WTC11 (cell line): ENCODE measurements around the gene GIMAP8. TPM values are rescaled to one million over a fixed set of nuclear protein-coding genes. Genes with fewer than 3 reads are reported as not detected.

ENCODE experiments used
- ATAC-seq: fragments of 200-7000 bp; cut with Tn5 transposase; 2 replicates; pipeline ENCODE4 v1.10.0; 2021; ENCODE audit warnings: mild to moderate bottlenecking, moderate library complexity
- CTCF ChIA-PET: fragments of 300-600 bp; sonication (Branson Sonifier 250); formaldehyde crosslinking; loops from one replicate; lab custom pipeline; 2021; ENCODE audit warnings: antibody characterized with exemption; lab: Charles Lee
- POLR2A ChIA-PET: fragments of 350-600 bp; sonication (Branson Sonifier 250); formaldehyde crosslinking; loops from one replicate; lab custom pipeline; 2021; ENCODE audit warnings: antibody characterized with exemption; lab: Charles Lee
- DNase-seq: peaks from one replicate; pipeline ENCODE4 v3.0.0; 2021; ENCODE audit warnings: low spot score
- H3K27ac Mint-ChIP-seq: 2 replicates; pipeline ENCODE4 v1.8.0; 2021; ENCODE audit warnings: mixed read lengths
- H3K27me3 Mint-ChIP-seq: 2 replicates; pipeline ENCODE4 v1.8.0; 2021; ENCODE audit warnings: low read depth, mild to moderate bottlenecking, moderate library complexity, mixed read lengths
- H3K36me3 Mint-ChIP-seq: 2 replicates; pipeline ENCODE4 v1.8.0; 2021; ENCODE audit warnings: mixed read lengths
- H3K4me1 Mint-ChIP-seq: 2 replicates; pipeline ENCODE4 v1.8.0; 2022; ENCODE audit warnings: mixed read lengths
- H3K4me3 Mint-ChIP-seq: 2 replicates; pipeline ENCODE4 v1.8.0; 2021; ENCODE audit warnings: mild to moderate bottlenecking, moderate library complexity, mixed read lengths
- H3K9me3 Mint-ChIP-seq: 2 replicates; pipeline ENCODE4 v1.8.0; 2021; ENCODE audit warnings: mixed read lengths
- ETV6 ChIP-seq: sonication (generic); formaldehyde crosslinking; IDR thresholded peaks from 2 replicates; pipeline ENCODE4 v1.8.1; 2022; ENCODE audit warnings: mild to moderate bottlenecking, missing genetic modification reagents
- GTF2I ChIP-seq: fragments of 250-450 bp; sonication (Bioruptor Pico); conservative IDR thresholded peaks from 2 replicates; pipeline ENCODE4 v1.4.0; 2021; ENCODE audit warnings: mild to moderate bottlenecking
- JAZF1 ChIP-seq: fragments of 250-450 bp; sonication (Bioruptor Pico); IDR thresholded peaks from 2 replicates; pipeline ENCODE4 v1.9.0; 2021; ENCODE audit warnings: moderate library complexity, mild to moderate bottlenecking, inconsistent platforms
- MYBL2 ChIP-seq: sonication (generic); formaldehyde crosslinking; IDR thresholded peaks from 2 replicates; pipeline ENCODE4 v1.8.1; 2023; ENCODE audit warnings: mild to moderate bottlenecking, moderate library complexity, missing genetic modification reagents
- NFYB ChIP-seq: sonication (generic); formaldehyde crosslinking; conservative IDR thresholded peaks from 2 replicates; pipeline ENCODE4 v1.8.0; 2022; ENCODE audit warnings: low read depth, missing genetic modification reagents
- NR3C1 ChIP-seq: sonication (generic); formaldehyde crosslinking; conservative IDR thresholded peaks from 2 replicates; pipeline ENCODE4 v1.8.1; 2023; ENCODE audit warnings: low read depth, mild to moderate bottlenecking, missing genetic modification reagents
- OVOL2 ChIP-seq: fragments of 250-450 bp; sonication (Bioruptor Pico); IDR thresholded peaks from 2 replicates; pipeline ENCODE4 v1.9.0; 2021; ENCODE audit warnings: mild to moderate bottlenecking, borderline replicate concordance
- PRRX2 ChIP-seq: fragments of 250-450 bp; sonication (Bioruptor Pico); IDR thresholded peaks from 2 replicates; pipeline ENCODE4 v1.8.0; 2021; ENCODE audit warnings: mild to moderate bottlenecking
- TEAD1 ChIP-seq: sonication (generic); formaldehyde crosslinking; IDR thresholded peaks from 2 replicates; pipeline ENCODE4 v1.8.0; 2022; ENCODE audit warnings: mild to moderate bottlenecking, missing genetic modification reagents
- ZBTB21 ChIP-seq: sonication (generic); formaldehyde crosslinking; IDR thresholded peaks from 2 replicates; pipeline ENCODE4 v1.8.1; 2023; ENCODE audit warnings: mild to moderate bottlenecking, missing genetic modification reagents, borderline replicate concordance
- total RNA-seq: library from RNA; stranded (reverse); gene quantifications from 3 replicates; pipeline ENCODE4 v1.2.3, GENCODE V29; 2021
- TF ChIP-seq, protein P1 (sequence below): fragments of 250-450 bp; sonication (Bioruptor Pico); IDR thresholded peaks from 2 replicates; pipeline ENCODE4 v1.9.0; 2021; ENCODE audit warnings: mild to moderate bottlenecking, borderline replicate concordance
- TF ChIP-seq, protein P2 (sequence below): fragments of 250-450 bp; sonication (Bioruptor Pico); IDR thresholded peaks from 2 replicates; pipeline ENCODE4 v1.8.0; 2021; ENCODE audit warnings: mild to moderate bottlenecking
- TF ChIP-seq, protein P3 (sequence below): sonication (generic); formaldehyde crosslinking; conservative IDR thresholded peaks from 2 replicates; pipeline ENCODE4 v1.8.1; 2023; ENCODE audit warnings: mild to moderate bottlenecking, low read depth, missing genetic modification reagents, moderate library complexity
- TF ChIP-seq, protein P4 (sequence below): sonication (generic); formaldehyde crosslinking; conservative IDR thresholded peaks from 2 replicates; pipeline ENCODE4 v1.8.1; 2022; ENCODE audit warnings: mild to moderate bottlenecking, missing genetic modification reagents
- TF ChIP-seq, protein P5 (sequence below): sonication (generic); formaldehyde crosslinking; IDR thresholded peaks from 2 replicates; pipeline ENCODE4 v1.8.0; 2022; ENCODE audit warnings: mild to moderate bottlenecking, missing genetic modification reagents
- TF ChIP-seq, protein P6 (sequence below): sonication (generic); formaldehyde crosslinking; IDR thresholded peaks from 2 replicates; pipeline ENCODE4 v1.8.0; 2022; ENCODE audit warnings: mild to moderate bottlenecking, missing genetic modification reagents
- TF ChIP-seq, protein P7 (sequence below): sonication (generic); formaldehyde crosslinking; IDR thresholded peaks from 2 replicates; pipeline ENCODE4 v1.8.1; 2023; ENCODE audit warnings: mild to moderate bottlenecking, missing genetic modification reagents

Gene GIMAP8
- total RNA-seq, 1 experiment from 2014 or later: 0.09 TPM

DNA sequence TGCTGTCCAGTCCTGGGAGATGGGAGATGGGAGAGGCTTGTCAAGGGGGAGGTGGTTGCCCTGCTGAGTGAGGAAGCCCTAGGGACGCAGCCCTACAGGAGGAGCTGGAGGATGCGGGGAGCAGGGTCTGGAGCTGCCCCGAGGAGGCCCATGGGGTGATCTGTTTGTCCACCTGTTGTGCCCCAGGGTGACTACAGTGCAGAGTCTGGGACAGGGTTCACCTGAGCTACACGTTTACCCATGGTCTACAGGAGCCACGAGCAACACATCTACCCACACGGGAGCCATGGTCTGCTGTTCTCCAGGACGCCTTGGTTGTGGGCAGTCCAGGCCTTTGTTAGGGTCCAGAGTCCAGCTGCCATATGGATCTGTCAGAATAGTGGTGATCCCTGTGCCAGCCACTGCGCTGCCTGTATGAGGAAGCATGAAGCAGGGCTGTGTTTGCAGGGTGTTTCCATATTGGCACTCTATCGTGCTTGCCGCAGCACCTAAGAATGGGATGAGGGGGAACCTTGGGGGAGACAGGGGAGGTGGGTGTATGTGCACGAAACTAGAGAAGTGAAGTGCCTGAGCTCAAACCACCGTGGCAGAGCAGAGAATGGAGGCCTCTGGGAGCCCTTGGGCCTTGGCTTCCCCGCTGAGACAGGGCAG lies 47.6 kb upstream of the GIMAP8 start:
- ChIA-PET CTCF (interaction anchor here (0.6 to 4.5 kb wide), 7 partner anchors 14 to 40 kb away, joined by 3 to 33 read pairs (median 6); no protein-coding TSS in a partner anchor), POLR2A (interaction anchor here (0.5 to 6.5 kb wide), 10 partner anchors 9 to 73 kb away, joined by 4 to 50 read pairs (median 7); partner anchors contain the start of gene REPIN1)
- Mint-ChIP-seq H3K4me3 (peak overlapping the region; percentile 68), H3K27ac (peak overlapping the region; percentile 99), H3K4me1 (peaks cover 83% of the 10 kb centered on the region), H3K27me3 (no peaks in the 10 kb centered on the region), H3K9me3 (no peaks in the 10 kb centered on the region), H3K36me3 (peaks cover 6% of the 10 kb centered on the region)
- DNase-seq (peak; percentile 18), ATAC-seq (no peak)
- TF ChIP-seq PRRX2 (CRISPR knock-in tag): 0 out of 2 replicates have a peak, but pooled peaks have one; percentile 66
- no peak for TF ChIP-seq ETV6
- TF ChIP-seq, protein P1, sequence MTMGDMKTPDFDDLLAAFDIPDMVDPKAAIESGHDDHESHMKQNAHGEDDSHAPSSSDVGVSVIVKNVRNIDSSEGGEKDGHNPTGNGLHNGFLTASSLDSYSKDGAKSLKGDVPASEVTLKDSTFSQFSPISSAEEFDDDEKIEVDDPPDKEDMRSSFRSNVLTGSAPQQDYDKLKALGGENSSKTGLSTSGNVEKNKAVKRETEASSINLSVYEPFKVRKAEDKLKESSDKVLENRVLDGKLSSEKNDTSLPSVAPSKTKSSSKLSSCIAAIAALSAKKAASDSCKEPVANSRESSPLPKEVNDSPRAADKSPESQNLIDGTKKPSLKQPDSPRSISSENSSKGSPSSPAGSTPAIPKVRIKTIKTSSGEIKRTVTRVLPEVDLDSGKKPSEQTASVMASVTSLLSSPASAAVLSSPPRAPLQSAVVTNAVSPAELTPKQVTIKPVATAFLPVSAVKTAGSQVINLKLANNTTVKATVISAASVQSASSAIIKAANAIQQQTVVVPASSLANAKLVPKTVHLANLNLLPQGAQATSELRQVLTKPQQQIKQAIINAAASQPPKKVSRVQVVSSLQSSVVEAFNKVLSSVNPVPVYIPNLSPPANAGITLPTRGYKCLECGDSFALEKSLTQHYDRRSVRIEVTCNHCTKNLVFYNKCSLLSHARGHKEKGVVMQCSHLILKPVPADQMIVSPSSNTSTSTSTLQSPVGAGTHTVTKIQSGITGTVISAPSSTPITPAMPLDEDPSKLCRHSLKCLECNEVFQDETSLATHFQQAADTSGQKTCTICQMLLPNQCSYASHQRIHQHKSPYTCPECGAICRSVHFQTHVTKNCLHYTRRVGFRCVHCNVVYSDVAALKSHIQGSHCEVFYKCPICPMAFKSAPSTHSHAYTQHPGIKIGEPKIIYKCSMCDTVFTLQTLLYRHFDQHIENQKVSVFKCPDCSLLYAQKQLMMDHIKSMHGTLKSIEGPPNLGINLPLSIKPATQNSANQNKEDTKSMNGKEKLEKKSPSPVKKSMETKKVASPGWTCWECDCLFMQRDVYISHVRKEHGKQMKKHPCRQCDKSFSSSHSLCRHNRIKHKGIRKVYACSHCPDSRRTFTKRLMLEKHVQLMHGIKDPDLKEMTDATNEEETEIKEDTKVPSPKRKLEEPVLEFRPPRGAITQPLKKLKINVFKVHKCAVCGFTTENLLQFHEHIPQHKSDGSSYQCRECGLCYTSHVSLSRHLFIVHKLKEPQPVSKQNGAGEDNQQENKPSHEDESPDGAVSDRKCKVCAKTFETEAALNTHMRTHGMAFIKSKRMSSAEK (CRISPR knock-in tag): no peak
- TF ChIP-seq, protein P2, sequence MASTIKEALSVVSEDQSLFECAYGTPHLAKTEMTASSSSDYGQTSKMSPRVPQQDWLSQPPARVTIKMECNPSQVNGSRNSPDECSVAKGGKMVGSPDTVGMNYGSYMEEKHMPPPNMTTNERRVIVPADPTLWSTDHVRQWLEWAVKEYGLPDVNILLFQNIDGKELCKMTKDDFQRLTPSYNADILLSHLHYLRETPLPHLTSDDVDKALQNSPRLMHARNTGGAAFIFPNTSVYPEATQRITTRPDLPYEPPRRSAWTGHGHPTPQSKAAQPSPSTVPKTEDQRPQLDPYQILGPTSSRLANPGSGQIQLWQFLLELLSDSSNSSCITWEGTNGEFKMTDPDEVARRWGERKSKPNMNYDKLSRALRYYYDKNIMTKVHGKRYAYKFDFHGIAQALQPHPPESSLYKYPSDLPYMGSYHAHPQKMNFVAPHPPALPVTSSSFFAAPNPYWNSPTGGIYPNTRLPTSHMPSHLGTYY: 0 out of 2 replicates have a peak, but pooled peaks have one; percentile 63

DNA sequence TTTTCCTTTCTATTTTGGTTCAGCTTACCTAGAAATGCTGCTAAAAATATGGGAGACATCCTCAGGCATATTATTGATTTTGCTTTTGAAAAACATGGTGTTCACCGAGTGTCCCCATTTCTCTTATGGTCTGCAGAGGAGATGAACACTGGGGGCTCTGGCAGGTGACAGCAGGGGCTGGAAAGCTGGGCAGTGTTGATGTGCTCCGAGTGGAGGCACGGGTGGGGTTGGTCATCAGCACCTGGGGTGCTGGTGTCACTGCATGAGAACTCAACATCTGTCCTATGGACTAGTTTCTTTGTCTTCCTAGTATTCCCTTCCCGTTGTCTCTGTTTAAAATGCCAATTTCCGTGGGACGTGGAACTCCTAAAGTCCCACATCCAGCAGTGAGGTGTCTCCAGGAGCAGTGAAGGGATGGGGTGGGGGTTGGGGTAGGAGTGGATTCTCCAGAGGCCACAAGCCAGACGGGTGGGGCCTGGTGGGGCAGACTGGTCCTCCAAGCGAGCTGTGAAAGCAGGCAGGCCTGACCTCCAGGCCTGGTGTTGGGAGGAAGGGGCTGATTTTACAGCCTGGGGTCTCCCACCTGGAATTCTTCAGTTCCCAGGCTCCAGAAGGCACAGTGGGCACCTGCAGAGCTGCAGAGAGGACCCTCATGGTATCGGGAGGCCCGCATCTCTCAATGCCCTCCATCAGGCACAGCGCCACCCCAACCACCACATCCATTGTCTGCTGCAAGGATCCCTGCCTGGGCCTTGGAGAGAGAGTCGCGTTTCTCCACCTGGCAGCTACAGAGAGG lies 46.9 kb upstream of the GIMAP8 start:
- no peaks in the 10 kb centered on the region for H3K27me3 Mint-ChIP-seq
- peaks cover 79% of the 10 kb centered on the region for H3K4me1 Mint-ChIP-seq
- no peaks in the 10 kb centered on the region for H3K9me3 Mint-ChIP-seq
- ChIA-PET CTCF (interaction anchor here (1.0 to 4.5 kb wide), 6 partner anchors 14 to 610 kb away, joined by 3 to 33 read pairs (median 4); no protein-coding TSS in a partner anchor), POLR2A (interaction anchor here (1.4 to 6.5 kb wide), 6 partner anchors 10 to 67 kb away, joined by 3 to 50 read pairs (median 8); partner anchors contain the start of gene REPIN1)
- peak; percentile 17 for DNase-seq
- no peak for ATAC-seq
- peak overlapping the region; percentile 68 for H3K4me3 Mint-ChIP-seq
- peak overlapping the region; percentile 99 for H3K27ac Mint-ChIP-seq
- peaks cover 2% of the 10 kb centered on the region; the same call in 1 of the 2 replicates for H3K36me3 Mint-ChIP-seq
- no peak for TF ChIP-seq MYBL2 (CRISPR knock-in tag)
- TF ChIP-seq, protein P3, sequence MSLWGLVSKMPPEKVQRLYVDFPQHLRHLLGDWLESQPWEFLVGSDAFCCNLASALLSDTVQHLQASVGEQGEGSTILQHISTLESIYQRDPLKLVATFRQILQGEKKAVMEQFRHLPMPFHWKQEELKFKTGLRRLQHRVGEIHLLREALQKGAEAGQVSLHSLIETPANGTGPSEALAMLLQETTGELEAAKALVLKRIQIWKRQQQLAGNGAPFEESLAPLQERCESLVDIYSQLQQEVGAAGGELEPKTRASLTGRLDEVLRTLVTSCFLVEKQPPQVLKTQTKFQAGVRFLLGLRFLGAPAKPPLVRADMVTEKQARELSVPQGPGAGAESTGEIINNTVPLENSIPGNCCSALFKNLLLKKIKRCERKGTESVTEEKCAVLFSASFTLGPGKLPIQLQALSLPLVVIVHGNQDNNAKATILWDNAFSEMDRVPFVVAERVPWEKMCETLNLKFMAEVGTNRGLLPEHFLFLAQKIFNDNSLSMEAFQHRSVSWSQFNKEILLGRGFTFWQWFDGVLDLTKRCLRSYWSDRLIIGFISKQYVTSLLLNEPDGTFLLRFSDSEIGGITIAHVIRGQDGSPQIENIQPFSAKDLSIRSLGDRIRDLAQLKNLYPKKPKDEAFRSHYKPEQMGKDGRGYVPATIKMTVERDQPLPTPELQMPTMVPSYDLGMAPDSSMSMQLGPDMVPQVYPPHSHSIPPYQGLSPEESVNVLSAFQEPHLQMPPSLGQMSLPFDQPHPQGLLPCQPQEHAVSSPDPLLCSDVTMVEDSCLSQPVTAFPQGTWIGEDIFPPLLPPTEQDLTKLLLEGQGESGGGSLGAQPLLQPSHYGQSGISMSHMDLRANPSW (CRISPR knock-in tag): no peak
- no peak for TF ChIP-seq JAZF1
- no peak for TF ChIP-seq NR3C1 (CRISPR knock-in tag)
- TF ChIP-seq, protein P4, sequence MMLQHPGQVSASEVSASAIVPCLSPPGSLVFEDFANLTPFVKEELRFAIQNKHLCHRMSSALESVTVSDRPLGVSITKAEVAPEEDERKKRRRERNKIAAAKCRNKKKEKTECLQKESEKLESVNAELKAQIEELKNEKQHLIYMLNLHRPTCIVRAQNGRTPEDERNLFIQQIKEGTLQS (CRISPR knock-in tag): no peak
- no peak for TF ChIP-seq NFYB (CRISPR knock-in tag)
- TF ChIP-seq ZBTB21: no peak
- TF ChIP-seq, protein P5, sequence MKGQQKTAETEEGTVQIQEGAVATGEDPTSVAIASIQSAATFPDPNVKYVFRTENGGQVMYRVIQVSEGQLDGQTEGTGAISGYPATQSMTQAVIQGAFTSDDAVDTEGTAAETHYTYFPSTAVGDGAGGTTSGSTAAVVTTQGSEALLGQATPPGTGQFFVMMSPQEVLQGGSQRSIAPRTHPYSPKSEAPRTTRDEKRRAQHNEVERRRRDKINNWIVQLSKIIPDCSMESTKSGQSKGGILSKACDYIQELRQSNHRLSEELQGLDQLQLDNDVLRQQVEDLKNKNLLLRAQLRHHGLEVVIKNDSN (CRISPR knock-in tag): no peak
- no peak for TF ChIP-seq TEAD1
- TF ChIP-seq OVOL2 (CRISPR knock-in tag): no peak
- TF ChIP-seq, protein P6, sequence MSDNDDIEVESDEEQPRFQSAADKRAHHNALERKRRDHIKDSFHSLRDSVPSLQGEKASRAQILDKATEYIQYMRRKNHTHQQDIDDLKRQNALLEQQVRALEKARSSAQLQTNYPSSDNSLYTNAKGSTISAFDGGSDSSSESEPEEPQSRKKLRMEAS (CRISPR knock-in tag): no peak
- TF ChIP-seq GTF2I (CRISPR knock-in tag): no peak
- TF ChIP-seq, protein P7, sequence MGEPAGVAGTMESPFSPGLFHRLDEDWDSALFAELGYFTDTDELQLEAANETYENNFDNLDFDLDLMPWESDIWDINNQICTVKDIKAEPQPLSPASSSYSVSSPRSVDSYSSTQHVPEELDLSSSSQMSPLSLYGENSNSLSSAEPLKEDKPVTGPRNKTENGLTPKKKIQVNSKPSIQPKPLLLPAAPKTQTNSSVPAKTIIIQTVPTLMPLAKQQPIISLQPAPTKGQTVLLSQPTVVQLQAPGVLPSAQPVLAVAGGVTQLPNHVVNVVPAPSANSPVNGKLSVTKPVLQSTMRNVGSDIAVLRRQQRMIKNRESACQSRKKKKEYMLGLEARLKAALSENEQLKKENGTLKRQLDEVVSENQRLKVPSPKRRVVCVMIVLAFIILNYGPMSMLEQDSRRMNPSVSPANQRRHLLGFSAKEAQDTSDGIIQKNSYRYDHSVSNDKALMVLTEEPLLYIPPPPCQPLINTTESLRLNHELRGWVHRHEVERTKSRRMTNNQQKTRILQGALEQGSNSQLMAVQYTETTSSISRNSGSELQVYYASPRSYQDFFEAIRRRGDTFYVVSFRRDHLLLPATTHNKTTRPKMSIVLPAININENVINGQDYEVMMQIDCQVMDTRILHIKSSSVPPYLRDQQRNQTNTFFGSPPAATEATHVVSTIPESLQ (CRISPR knock-in tag): no peak
